ENCODE data around the gene LPCAT2.

LPCAT2 gene

GRCh38 chr16:55565086-55565485, 56.2 kb downstream of the LPCAT2 start:
- H2BK120ac ChIP-seq (ENCODE audit: low read depth, low read length), result no peak overlapping the region
- no CpG with 5 or more reads among the region's 1 CpG for WGBS, 2 donors (ENCODE audit: extremely low coverage in 2 of 2, insufficient read length in 2 of 2, insufficient replicate concordance in 1 of 2)
- peaks cover 0 to 11% of the 10 kb centered on the region in 2 donors for H3K4me1 ChIP-seq (ENCODE audit: control insufficient read depth in 2 of 2, insufficient read depth in 1 of 2, low read depth in 1 of 2, low read length in 2 of 2)

GRCh38 chr16:55566432-55567175, 57.7 kb downstream of the LPCAT2 start, which contains the start of gene CAPNS2:
Gene CAPNS2, plus strand, starts transcription at chr16:55566684. Its CDS starts 73 bp downstream, at chr16:55566757.
- H4K91ac ChIP-seq (ENCODE audit: low read depth, low read length, poor library complexity), result no peak within 1 kb of the TSS
- peaks cover 0 to 16% of the 10 kb centered on the region in 2 donors for H3K4me1 ChIP-seq (ENCODE audit: control insufficient read depth in 2 of 2, insufficient read depth in 1 of 2, low read depth in 1 of 2, low read length in 2 of 2)
- H4K8ac ChIP-seq (ENCODE audit: low read depth, low read length), result no peak within 1 kb of the TSS
- H3K4me2 ChIP-seq (ENCODE audit: insufficient read depth, low read length, poor library complexity, severe bottlenecking), result no peak within 1 kb of the TSS
- no peak within 1 kb of the TSS for H3K27ac ChIP-seq (replicated peaks; ENCODE audit: low read length)
- no peak for DNase-seq (ENCODE audit: low spot score)
- no peak within 1 kb of the TSS for H2BK5ac ChIP-seq (ENCODE audit: low read length)
- no CpG with 5 or more reads among the region's 9 CpGs for WGBS, 2 donors (ENCODE audit: extremely low coverage in 2 of 2, insufficient read length in 2 of 2, insufficient replicate concordance in 1 of 2)
- H3K4me3 ChIP-seq (ENCODE audit: low read length in 2 of 2), result no peak within 1 kb of the TSS
- no peak within 1 kb of the TSS for H3K4ac ChIP-seq (ENCODE audit: low read length)
- no peak within 1 kb of the TSS for H2BK12ac ChIP-seq (ENCODE audit: low read length)
- H3K9me3 ChIP-seq (replicated peaks in 1 of 2; ENCODE audit: control insufficient read depth in 2 of 2, insufficient read depth in 1 of 2, low read depth in 1 of 2, low read length in 2 of 2), result no peaks in the 10 kb centered on the region
- no peak within 1 kb of the TSS for H3K9ac ChIP-seq (ENCODE audit: low read depth, low read length, poor library complexity)
- no peak within 1 kb of the TSS for H2AFZ ChIP-seq (ENCODE audit: low read length)
- H2BK15ac ChIP-seq (ENCODE audit: low read length), result no peak within 1 kb of the TSS
- no peak within 1 kb of the TSS for H3K23ac ChIP-seq (ENCODE audit: low read depth, low read length, poor library complexity)
- no peaks in the 10 kb centered on the region for H3K79me1 ChIP-seq (ENCODE audit: low read depth, low read length)
- no peaks in the 10 kb centered on the region for H3K36me3 ChIP-seq (replicated peaks in 1 of 2; ENCODE audit: control insufficient read depth in 2 of 2, insufficient read depth in 2 of 2, low read length in 2 of 2)
- H3K18ac ChIP-seq (ENCODE audit: low read length), result no peak within 1 kb of the TSS
- H3K14ac ChIP-seq (ENCODE audit: low read length), result no peak within 1 kb of the TSS
- no peak within 1 kb of the TSS for H2AK5ac ChIP-seq (ENCODE audit: low read depth, low read length)
- no peaks in the 10 kb centered on the region for H3K27me3 ChIP-seq (ENCODE audit: control insufficient read depth in 3 of 3, insufficient read depth in 3 of 3, low read depth in 1 of 3, low read length in 3 of 3)
- no peak within 1 kb of the TSS for H2BK120ac ChIP-seq (ENCODE audit: low read depth, low read length)

More at GRCh38 chr16:55565086-55565485, 56.2 kb downstream of the LPCAT2 start:
- H4K91ac ChIP-seq (ENCODE audit: low read depth, low read length, poor library complexity), result no peak overlapping the region
- no peak overlapping the region for H3K9ac ChIP-seq (ENCODE audit: low read depth, low read length, poor library complexity)
- H3K23ac ChIP-seq (ENCODE audit: low read depth, low read length, poor library complexity), result no peak overlapping the region
- no peak overlapping the region for H2BK5ac ChIP-seq (ENCODE audit: low read length)
- H2BK15ac ChIP-seq (ENCODE audit: low read length), result no peak overlapping the region
- H3K27ac ChIP-seq (replicated peaks; ENCODE audit: low read length), result no peak overlapping the region
- no peak overlapping the region for H3K18ac ChIP-seq (ENCODE audit: low read length)
- no peaks in the 10 kb centered on the region for H3K9me3 ChIP-seq (replicated peaks in 1 of 2; ENCODE audit: control insufficient read depth in 2 of 2, insufficient read depth in 1 of 2, low read depth in 1 of 2, low read length in 2 of 2)
- H3K36me3 ChIP-seq (replicated peaks in 1 of 2; ENCODE audit: control insufficient read depth in 2 of 2, insufficient read depth in 2 of 2, low read length in 2 of 2), result no peaks in the 10 kb centered on the region
- H3K4ac ChIP-seq (ENCODE audit: low read length), result no peak overlapping the region
- H3K14ac ChIP-seq (ENCODE audit: low read length), result no peak overlapping the region
- no peak overlapping the region for H4K8ac ChIP-seq (ENCODE audit: low read depth, low read length)
- H2AFZ ChIP-seq (ENCODE audit: low read length), result no peak overlapping the region
- no peak overlapping the region for H2AK5ac ChIP-seq (ENCODE audit: low read depth, low read length)
- no peak overlapping the region for H2BK12ac ChIP-seq (ENCODE audit: low read length)
- H3K27me3 ChIP-seq (ENCODE audit: control insufficient read depth in 3 of 3, insufficient read depth in 3 of 3, low read depth in 1 of 3, low read length in 3 of 3), result no peaks in the 10 kb centered on the region
- no peak for DNase-seq (ENCODE audit: low spot score)
- no peak overlapping the region for H3K4me3 ChIP-seq (ENCODE audit: low read length in 2 of 2)
- H3K79me1 ChIP-seq (ENCODE audit: low read depth, low read length), result no peaks in the 10 kb centered on the region
- H3K4me2 ChIP-seq (ENCODE audit: insufficient read depth, low read length, poor library complexity, severe bottlenecking), result no peak overlapping the region

GRCh38 chr16:55567382-55567781, 58.5 kb downstream of the LPCAT2 start:
- Histone ChIP-seq H3K14ac (ENCODE audit: low read length) (no peak overlapping the region), H2BK5ac (ENCODE audit: low read length) (no peak overlapping the region), H3K4ac (ENCODE audit: low read length) (no peak overlapping the region), H2AFZ (ENCODE audit: low read length) (no peak overlapping the region), H3K18ac (ENCODE audit: low read length) (no peak overlapping the region), H2BK120ac (ENCODE audit: low read depth, low read length) (no peak overlapping the region), H3K4me2 (ENCODE audit: insufficient read depth, low read length, poor library complexity, severe bottlenecking) (no peak overlapping the region), H3K27me3 (ENCODE audit: control insufficient read depth in 3 of 3, insufficient read depth in 3 of 3, low read depth in 1 of 3, low read length in 3 of 3) (no peaks in the 10 kb centered on the region), H4K91ac (ENCODE audit: low read depth, low read length, poor library complexity) (no peak overlapping the region), H2BK15ac (ENCODE audit: low read length) (no peak overlapping the region), H3K4me3 (ENCODE audit: low read length in 2 of 2) (no peak overlapping the region), H3K36me3 (replicated peaks in 1 of 2; ENCODE audit: control insufficient read depth in 2 of 2, insufficient read depth in 2 of 2, low read length in 2 of 2) (no peaks in the 10 kb centered on the region), H3K79me1 (ENCODE audit: low read depth, low read length) (no peaks in the 10 kb centered on the region), H2BK12ac (ENCODE audit: low read length) (no peak overlapping the region), H3K27ac (replicated peaks; ENCODE audit: low read length) (no peak overlapping the region), H3K9me3 (replicated peaks in 1 of 2; ENCODE audit: control insufficient read depth in 2 of 2, insufficient read depth in 1 of 2, low read depth in 1 of 2, low read length in 2 of 2) (no peaks in the 10 kb centered on the region), H4K8ac (ENCODE audit: low read depth, low read length) (no peak overlapping the region), H2AK5ac (ENCODE audit: low read depth, low read length) (no peak overlapping the region), H3K4me1 (ENCODE audit: control insufficient read depth in 2 of 2, insufficient read depth in 1 of 2, low read depth in 1 of 2, low read length in 2 of 2) (peaks cover 0 to 16% of the 10 kb centered on the region in 2 donors), H3K23ac (ENCODE audit: low read depth, low read length, poor library complexity) (no peak overlapping the region), H3K9ac (ENCODE audit: low read depth, low read length, poor library complexity) (no peak overlapping the region)
- WGBS, 2 donors (ENCODE audit: extremely low coverage in 2 of 2, insufficient read length in 2 of 2, insufficient replicate concordance in 1 of 2), result no CpG with 5 or more reads among the region's 3 CpGs
- no peak for DNase-seq (ENCODE audit: low spot score)

- Histone ChIP-seq H3K4ac (ENCODE audit: low read length) (no peak overlapping the region), H3K23ac (ENCODE audit: low read depth, low read length, poor library complexity) (no peak overlapping the region), H4K8ac (ENCODE audit: low read depth, low read length) (no peak overlapping the region), H3K27ac (replicated peaks; ENCODE audit: low read length) (no peak overlapping the region), H2BK12ac (ENCODE audit: low read length) (no peak overlapping the region), H3K4me3 (ENCODE audit: low read length in 2 of 2) (no peak overlapping the region), H3K9me3 (replicated peaks in 1 of 2; ENCODE audit: control insufficient read depth in 2 of 2, insufficient read depth in 1 of 2, low read depth in 1 of 2, low read length in 2 of 2) (no peaks in the 10 kb centered on the region), H2AK5ac (ENCODE audit: low read depth, low read length) (no peak overlapping the region), H2BK15ac (ENCODE audit: low read length) (no peak overlapping the region), H4K91ac (ENCODE audit: low read depth, low read length, poor library complexity) (no peak overlapping the region), H2BK120ac (ENCODE audit: low read depth, low read length) (no peak overlapping the region), H3K18ac (ENCODE audit: low read length) (no peak overlapping the region), H3K79me1 (ENCODE audit: low read depth, low read length) (no peaks in the 10 kb centered on the region), H3K4me2 (ENCODE audit: insufficient read depth, low read length, poor library complexity, severe bottlenecking) (no peak overlapping the region), H2BK5ac (ENCODE audit: low read length) (no peak overlapping the region), H3K36me3 (replicated peaks in 1 of 2; ENCODE audit: control insufficient read depth in 2 of 2, insufficient read depth in 2 of 2, low read length in 2 of 2) (no peaks in the 10 kb centered on the region), H2AFZ (ENCODE audit: low read length) (no peak overlapping the region), H3K4me1 (ENCODE audit: control insufficient read depth in 2 of 2, insufficient read depth in 1 of 2, low read depth in 1 of 2, low read length in 2 of 2) (peaks cover 0 to 16% of the 10 kb centered on the region in 2 donors), H3K14ac (ENCODE audit: low read length) (no peak overlapping the region), H3K27me3 (ENCODE audit: control insufficient read depth in 3 of 3, insufficient read depth in 3 of 3, low read depth in 1 of 3, low read length in 3 of 3) (no peaks in the 10 kb centered on the region), H3K9ac (ENCODE audit: low read depth, low read length, poor library complexity) (no peak overlapping the region)
- no peak for DNase-seq (ENCODE audit: low spot score)
- WGBS, 2 donors (ENCODE audit: extremely low coverage in 2 of 2, insufficient read length in 2 of 2, insufficient replicate concordance in 1 of 2), result no CpG with 5 or more reads among the region's 3 CpGs
Observed at GRCh38 chr16:55568207-55568606, 59.3 kb downstream of the LPCAT2 start.
